Peyer's patch (tissue), 4 donors: ENCODE data around the gene ZNF385D. TPM values are rescaled to one million over a fixed set of nuclear protein-coding genes. Genes with fewer than 3 reads are reported as not detected.
"Not testable (repeated sequence)": the region's sequence is repeated elsewhere in the genome, so short reads cannot be mapped to it uniquely, and the experiment has no call there.

Experiments used
- DNase-seq, 3 donors: peaks; one replicate each; pipeline ENCODE4 v3.0.0-alpha.2; 2017 to 2019
- H3K27ac ChIP-seq, 4 donors: fragments of 200-600 bp; sonication (generic); one replicate each; pipeline ENCODE4 v1.5.1; 2016 to 2019
- H3K27me3 ChIP-seq, 2 donors: fragments of 200-600 bp; sonication (generic); one replicate each; pipeline ENCODE4 v1.5.1; 2019
- H3K36me3 ChIP-seq, 3 donors: fragments of 200-600 bp; sonication (generic); one replicate each; pipeline ENCODE4 v1.5.1; 2016 to 2019
- H3K4me1 ChIP-seq, 4 donors: fragments of 200-600 bp; sonication (generic); one replicate each; pipeline ENCODE4 v1.5.1; 2016 to 2019
- H3K4me3 ChIP-seq, 4 donors: fragments of 200-600 bp; sonication (generic); 1 replicate in 3 of 4; 2 replicates in 1 of 4; pipeline ENCODE4 v1.5.1; 2016 to 2019; ENCODE audit warnings: mild to moderate bottlenecking in 1 of 4
- H3K9me3 ChIP-seq, 4 donors: fragments of 200-600 bp; sonication (generic); one replicate each; pipeline ENCODE4 v1.5.1; 2016 to 2019; ENCODE audit warnings: mild to moderate bottlenecking in 1 of 4
- CTCF ChIP-seq, 6 experiments: fragments of 450-650 bp in 4 of 6; fragments of 200-600 bp in 2 of 6; sonication (generic) in 1 of 6; IDR thresholded peaks; one replicate each; pipeline ENCODE4 v1.5.1; 2017 to 2019; ENCODE audit warnings: antibody characterized with exemption in 6 of 6, mild to moderate bottlenecking in 3 of 6, moderate library complexity in 1 of 6
- POLR2A ChIP-seq, 2 donors: fragments of 450-650 bp; IDR thresholded peaks; one replicate each; pipeline ENCODE4 v1.5.1; 2017; ENCODE audit warnings: antibody characterized with exemption in 2 of 2, mild to moderate bottlenecking in 2 of 2, moderate library complexity in 2 of 2
- total RNA-seq, 4 donors: library from RNA; depleted of rRNA; stranded (reverse); fragments of >200 nt; gene quantifications; one replicate each; pipeline ENCODE4 v1.1.0, GENCODE V29; 2016

Gene ZNF385D
- total RNA-seq, 4 donors from 2014 or later = 1.1 to 3.3 (median 1.8) TPM

- no peak overlapping the region for H3K4me3 ChIP-seq
- H3K27ac ChIP-seq = no peak overlapping the region
- no peaks in the 10 kb centered on the region for H3K27me3 ChIP-seq
- no peaks in the 10 kb centered on the region for H3K9me3 ChIP-seq
- TF ChIP-seq CTCF (IDR thresholded peaks at IDR 0.05) (no peak), POLR2A (IDR thresholded peaks at IDR 0.05) (no peak)
- no peaks in the 10 kb centered on the region for H3K36me3 ChIP-seq
- no peaks in the 10 kb centered on the region for H3K4me1 ChIP-seq
- no peak for DNase-seq
Measured at GRCh38 chr3:21500834-21501233, 250.2 kb downstream of the ZNF385D start.

- H3K4me3 ChIP-seq, H3K36me3 ChIP-seq, H3K4me1 ChIP-seq, H3K27me3 ChIP-seq, H3K9me3 ChIP-seq, H3K27ac ChIP-seq, DNase-seq: not testable (repeated sequence)
Measured at GRCh38 chr3:21490671-21491070, 260.3 kb downstream of the ZNF385D start.

DNA sequence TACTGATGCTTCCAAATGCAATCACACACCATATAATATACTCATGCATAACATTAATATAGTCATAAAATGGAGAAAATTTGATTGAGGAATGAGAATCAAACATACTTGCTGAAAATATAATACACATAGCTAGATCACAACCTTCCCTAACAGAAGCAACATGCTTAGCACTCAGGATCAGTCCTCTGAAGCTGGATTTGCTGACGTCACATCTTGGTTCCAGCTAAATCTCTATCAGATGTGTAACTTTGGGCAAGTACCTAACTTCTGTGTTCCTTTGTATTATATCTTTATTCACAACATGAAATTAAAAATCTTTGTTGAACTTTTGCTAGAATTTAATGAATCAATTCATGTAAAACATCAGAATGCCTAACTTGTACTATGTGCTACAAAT lies 263.5 kb downstream of the ZNF385D start:
- H3K4me3 ChIP-seq = no peak overlapping the region
- H3K27me3 ChIP-seq = no peaks in the 10 kb centered on the region
- TF ChIP-seq CTCF (IDR thresholded peaks at IDR 0.05) (no peak), POLR2A (IDR thresholded peaks at IDR 0.05) (no peak)
- no peaks in the 10 kb centered on the region for H3K36me3 ChIP-seq
- peaks cover 0 to 10% (median 0%) of the 10 kb centered on the region in 4 donors for H3K9me3 ChIP-seq
- no peak for DNase-seq
- no peak overlapping the region for H3K27ac ChIP-seq
- no peaks in the 10 kb centered on the region for H3K4me1 ChIP-seq

DNA sequence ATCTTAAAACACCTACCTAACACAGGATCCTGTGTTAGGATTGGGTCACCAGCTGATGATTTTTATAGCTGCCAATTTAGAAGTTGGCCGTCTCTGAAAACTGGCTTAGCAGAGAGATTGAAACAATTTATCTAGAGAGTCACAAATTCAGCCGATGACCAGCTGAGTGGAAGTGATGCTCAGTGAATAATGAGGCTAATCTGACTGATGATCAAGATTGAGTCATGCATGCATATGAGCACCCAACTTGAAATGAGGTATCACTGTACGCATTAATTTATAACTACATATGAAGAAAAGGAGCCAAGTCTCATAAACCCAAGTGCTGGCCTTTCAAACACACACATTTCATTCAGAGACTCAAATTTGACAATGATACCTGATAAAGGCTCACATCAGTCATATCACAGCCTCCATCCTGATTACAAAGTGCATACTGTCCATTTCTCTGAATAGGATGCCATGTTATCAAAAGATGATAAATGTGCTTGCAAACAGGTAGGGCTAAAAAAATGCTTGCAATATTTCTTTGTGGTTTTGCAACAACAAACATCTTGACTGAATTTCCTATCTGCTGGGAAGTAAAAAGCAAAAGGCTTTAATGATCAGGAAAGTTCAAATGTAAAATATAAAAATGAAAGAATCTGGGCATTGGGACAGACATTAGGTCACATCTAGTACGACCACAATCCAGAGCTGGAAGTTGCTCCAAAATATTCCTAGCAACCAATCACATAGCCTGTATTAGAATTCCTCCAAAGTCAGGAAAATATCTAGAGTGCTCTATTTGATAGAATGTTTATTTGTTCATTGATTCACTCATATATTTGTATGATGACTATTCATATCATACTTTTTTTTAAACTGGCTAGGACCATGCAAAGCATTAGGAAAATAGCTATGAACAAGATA lies 264.7 kb downstream of the ZNF385D start:
- not testable (repeated sequence) for DNase-seq, H3K27ac ChIP-seq, H3K27me3 ChIP-seq, H3K9me3 ChIP-seq, H3K36me3 ChIP-seq, H3K4me3 ChIP-seq, H3K4me1 ChIP-seq

GRCh38 chr3:21484828-21485144 lies 266.2 kb downstream of the ZNF385D start:
- TF ChIP-seq POLR2A (IDR thresholded peaks at IDR 0.05) (no peak), CTCF (IDR thresholded peaks at IDR 0.05) (no peak)
- no peaks in the 10 kb centered on the region for H3K27me3 ChIP-seq
- H3K36me3 ChIP-seq = no peaks in the 10 kb centered on the region
- no peak overlapping the region for H3K4me3 ChIP-seq
- DNase-seq = no peak
- H3K4me1 ChIP-seq = no peaks in the 10 kb centered on the region
- H3K27ac ChIP-seq = no peak overlapping the region
- H3K9me3 ChIP-seq = peaks cover 0 to 8% (median 0%) of the 10 kb centered on the region in 4 donors

DNA sequence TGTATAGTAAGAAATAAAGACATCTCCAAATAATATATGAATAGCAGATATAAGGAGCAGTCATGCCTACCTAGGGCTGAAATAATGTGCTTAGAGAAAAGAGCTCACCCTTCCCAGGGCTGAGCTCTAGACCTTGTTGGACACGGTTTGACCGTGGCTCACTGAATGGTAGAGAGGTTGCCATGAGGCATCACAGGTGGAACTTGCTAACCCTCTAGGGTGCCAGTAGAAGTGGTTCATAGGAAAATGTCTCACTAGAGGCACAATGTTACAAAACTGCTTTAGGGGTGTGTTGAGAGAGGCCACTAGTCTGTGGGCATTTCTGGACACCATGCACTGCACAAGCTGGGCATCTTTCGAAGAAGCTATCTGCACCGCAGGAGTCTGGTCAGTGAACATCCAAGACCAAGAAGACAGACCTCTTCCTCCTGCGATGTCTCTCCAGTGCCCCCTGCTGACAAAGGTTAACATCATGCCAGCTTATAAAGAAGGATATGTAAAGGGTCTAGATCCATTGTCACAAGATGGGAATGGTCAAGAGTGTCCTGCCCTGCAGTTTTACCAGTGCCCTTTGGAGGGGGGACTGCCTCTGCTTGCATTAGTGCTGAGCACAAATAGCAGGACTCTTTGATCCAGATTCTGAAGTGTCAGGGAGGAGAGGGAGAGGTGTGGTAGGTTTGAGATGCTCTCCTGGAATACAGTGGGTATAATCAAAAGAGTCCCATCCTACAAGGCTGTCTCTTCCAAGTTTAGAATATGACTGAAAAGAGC lies 266.8 kb downstream of the ZNF385D start:
- Histone ChIP-seq H3K4me3 (no peak overlapping the region), H3K4me1 (no peaks in the 10 kb centered on the region), H3K27me3 (no peaks in the 10 kb centered on the region), H3K9me3 (peaks cover 0 to 2% (median 0%) of the 10 kb centered on the region in 4 donors), H3K27ac (no peak overlapping the region), H3K36me3 (no peaks in the 10 kb centered on the region)
- TF ChIP-seq POLR2A (IDR thresholded peaks at IDR 0.05) (no peak), CTCF (IDR thresholded peaks at IDR 0.05) (no peak)
- DNase-seq = no peak
